Coronary artery (tissue), 2 donors: ENCODE results near the gene SUPT7L.

Experiments used
- DNase-seq: peaks from one replicate; pipeline ENCODE4 v3.0.0-alpha.2; 2017; ENCODE audit warnings: low spot score
- H3K27ac ChIP-seq, 2 donors: fragments of 200-600 bp; sonication (generic); one replicate each; pipeline ENCODE4 v1.5.1; 2016 to 2019
- H3K4me3 ChIP-seq: fragments of 200-600 bp; sonication (generic); 2 replicates; pipeline ENCODE4 v1.5.1; 2016; ENCODE audit warnings: mild to moderate bottlenecking, moderate library complexity
- TF ChIP-seq, protein P1 (sequence below): fragments of 200-600 bp; sonication (generic); IDR thresholded peaks from one replicate; pipeline ENCODE4 v1.5.1; 2019; ENCODE audit warnings: antibody characterized with exemption

SUPT7L gene

DNA sequence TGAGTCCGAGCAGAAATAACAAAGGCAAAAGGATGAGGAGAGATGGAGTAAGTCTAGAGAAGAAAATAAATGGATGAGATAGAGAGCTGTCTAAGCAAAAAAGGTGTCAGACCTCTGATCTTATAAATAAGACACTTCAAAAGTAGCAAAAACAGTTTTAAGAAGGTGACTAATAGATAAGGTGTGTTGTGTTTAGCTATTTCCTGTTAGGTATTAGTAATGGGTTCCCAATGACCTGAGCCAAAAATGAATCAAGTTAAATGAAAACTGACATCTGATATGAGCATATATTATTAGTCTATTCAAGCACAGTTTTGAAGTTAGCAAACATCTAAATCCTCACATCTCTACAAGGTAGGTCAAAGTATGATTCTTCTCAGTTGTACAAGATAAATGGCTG lies 10.6 kb downstream of the SUPT7L start:
- no peak overlapping the region for H3K27ac ChIP-seq
- H3K4me3 ChIP-seq = no peak overlapping the region
- DNase-seq = no peak
- TF ChIP-seq, protein P1, sequence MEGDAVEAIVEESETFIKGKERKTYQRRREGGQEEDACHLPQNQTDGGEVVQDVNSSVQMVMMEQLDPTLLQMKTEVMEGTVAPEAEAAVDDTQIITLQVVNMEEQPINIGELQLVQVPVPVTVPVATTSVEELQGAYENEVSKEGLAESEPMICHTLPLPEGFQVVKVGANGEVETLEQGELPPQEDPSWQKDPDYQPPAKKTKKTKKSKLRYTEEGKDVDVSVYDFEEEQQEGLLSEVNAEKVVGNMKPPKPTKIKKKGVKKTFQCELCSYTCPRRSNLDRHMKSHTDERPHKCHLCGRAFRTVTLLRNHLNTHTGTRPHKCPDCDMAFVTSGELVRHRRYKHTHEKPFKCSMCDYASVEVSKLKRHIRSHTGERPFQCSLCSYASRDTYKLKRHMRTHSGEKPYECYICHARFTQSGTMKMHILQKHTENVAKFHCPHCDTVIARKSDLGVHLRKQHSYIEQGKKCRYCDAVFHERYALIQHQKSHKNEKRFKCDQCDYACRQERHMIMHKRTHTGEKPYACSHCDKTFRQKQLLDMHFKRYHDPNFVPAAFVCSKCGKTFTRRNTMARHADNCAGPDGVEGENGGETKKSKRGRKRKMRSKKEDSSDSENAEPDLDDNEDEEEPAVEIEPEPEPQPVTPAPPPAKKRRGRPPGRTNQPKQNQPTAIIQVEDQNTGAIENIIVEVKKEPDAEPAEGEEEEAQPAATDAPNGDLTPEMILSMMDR = no peak

DNA sequence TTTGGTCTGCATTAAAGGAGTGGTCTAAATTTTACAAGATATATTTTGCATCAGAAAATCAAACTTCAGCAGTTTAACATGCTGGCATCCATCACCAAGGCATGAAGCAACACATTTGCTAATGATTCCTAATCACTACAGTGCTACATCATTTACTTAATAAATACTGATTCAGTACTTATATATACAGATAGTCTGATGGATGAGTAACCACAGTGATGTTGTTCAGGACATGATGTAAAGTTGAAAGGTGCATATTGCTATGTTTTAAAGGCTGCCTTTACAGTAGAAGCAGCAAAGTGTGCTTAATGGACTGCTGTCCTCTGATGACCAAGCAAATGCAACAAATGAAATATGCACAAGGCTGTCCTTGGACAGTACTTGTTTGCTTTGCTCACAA lies 11.1 kb downstream of the SUPT7L start:
- no peak for DNase-seq
- H3K4me3 ChIP-seq = no peak overlapping the region
- H3K27ac ChIP-seq = no peak overlapping the region
- TF ChIP-seq, protein P1 = no peak

DNA sequence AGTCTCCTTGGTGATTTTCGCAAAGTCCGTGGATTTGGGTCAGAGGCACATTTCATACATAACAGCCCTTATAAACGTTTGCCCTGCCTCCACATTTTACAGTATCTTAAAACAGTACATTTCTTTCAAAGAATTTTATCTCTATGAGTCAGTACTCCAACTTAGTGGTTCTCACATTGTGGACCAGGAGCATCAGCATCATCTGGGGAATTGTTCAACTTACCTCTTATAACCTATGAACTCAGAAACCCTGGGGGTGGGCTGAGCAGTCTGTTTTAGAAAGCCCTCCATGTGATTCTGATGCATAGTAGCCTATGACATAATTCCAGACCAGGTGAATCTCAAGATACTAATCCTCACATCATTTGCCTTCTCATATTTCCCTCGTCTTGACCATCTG lies 12.4 kb downstream of the SUPT7L start:
- Histone ChIP-seq H3K27ac (no peak overlapping the region), H3K4me3 (no peak overlapping the region)
- no peak for DNase-seq
- TF ChIP-seq, protein P1 = no peak

DNA sequence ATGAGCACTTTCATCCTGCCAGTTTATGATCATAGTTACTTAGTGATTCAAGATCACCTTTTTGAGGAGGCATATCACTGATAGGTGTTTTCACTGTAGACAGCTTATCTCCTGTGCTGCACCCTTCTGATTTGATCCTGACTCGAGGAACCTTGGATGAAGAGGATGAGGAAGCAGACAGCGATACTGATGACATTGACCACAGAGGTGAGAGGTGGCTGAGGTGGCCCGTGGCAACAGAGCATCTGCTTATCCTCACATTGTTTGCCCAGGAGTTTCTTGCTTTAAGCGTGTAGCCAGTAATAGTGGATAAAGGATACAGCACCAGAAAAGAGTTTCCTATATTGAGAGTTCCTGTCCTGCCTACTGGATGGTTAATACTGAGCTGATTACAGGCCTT lies 15.7 kb downstream of the SUPT7L start:
- no peak for DNase-seq
- TF ChIP-seq, protein P1 = no peak
- no peak overlapping the region for H3K27ac ChIP-seq

DNA sequence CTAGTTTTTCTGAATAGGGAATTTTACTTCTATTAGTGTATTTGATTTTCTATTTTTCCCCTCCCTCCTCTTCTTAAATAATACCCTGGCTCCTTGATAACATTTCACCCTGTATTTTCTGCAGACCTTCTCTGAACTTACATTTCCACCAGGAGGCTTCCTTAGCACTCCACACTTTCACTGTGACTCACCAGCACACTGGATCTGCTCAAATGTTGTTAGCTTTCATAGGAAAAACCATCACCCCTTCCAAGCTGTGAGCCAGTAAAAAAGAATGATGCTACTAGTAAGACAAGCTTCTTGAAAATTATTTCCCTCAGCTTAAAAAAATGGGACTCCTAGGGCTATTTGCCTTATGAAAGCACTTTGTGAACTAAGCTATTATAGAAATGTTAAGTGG lies 16.1 kb downstream of the SUPT7L start:
- Histone ChIP-seq H3K4me3 (no peak overlapping the region), H3K27ac (no peak overlapping the region)
- TF ChIP-seq, protein P1 = no peak
- DNase-seq = no peak

More for the DNA sequence above, 15.7 kb downstream of the SUPT7L start:
- no peak overlapping the region for H3K4me3 ChIP-seq

DNA sequence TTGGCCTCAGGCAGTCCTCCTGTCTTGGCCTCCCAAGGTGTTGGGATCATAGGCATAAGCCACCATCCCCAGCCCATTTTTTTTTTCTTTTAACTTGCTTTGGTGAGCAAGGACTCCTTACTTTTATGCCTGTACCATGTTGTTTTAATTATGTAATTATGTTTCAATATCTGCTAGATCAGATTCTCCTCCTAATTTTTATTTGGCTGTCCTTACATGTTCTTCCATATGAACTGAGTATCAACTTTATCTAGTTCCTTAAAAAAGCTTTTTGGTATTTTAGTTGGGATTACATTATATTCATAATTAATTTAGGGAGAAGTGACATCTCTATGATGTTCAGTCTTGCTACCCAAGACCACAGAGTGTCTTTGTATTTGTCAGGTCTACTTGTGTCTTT lies 18.2 kb downstream of the SUPT7L start:
- TF ChIP-seq, protein P1 = no peak
- H3K4me3 ChIP-seq = no peak overlapping the region
- no peak overlapping the region for H3K27ac ChIP-seq
- no peak for DNase-seq

DNA sequence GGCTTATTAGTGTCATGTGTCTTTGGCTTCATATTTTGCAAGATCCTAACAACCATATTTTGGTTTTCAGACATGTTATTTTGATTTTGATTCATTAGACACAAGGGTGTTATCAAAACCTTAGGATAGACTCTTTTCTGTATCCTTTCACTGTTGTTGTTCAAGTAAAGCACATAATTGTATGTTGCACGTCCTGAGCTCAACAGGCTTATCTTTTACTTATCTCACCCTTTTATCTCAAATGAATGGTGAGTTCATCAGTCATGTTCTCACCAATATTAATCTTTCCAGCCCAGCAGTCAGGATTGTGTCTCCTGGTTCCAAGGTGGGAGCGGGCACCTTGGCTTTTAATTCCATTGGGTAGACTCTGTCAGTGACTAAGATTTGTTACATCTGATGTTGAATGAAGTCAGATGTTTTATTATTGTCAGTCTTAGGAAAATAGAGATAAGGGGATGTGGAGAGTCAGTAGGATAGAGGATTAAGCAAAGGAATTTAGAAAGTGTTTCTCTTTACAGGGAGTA lies 22.6 kb downstream of the SUPT7L start:
- no peak for DNase-seq
- TF ChIP-seq, protein P1 = no peak
- no peak overlapping the region for H3K4me3 ChIP-seq
- H3K27ac ChIP-seq = no peak overlapping the region
